RWPE2 (cell line): ENCODE data around the gene ARHGAP4.

Experiments
- ATAC-seq: fragments of 200-7000 bp; cut with Tn5 transposase; 3 replicates; pipeline ENCODE4 v1.9.1; 2021; ENCODE audit warnings: low read depth
- DNase-seq: peaks from one replicate; pipeline ENCODE4 v3.0.0-alpha.2; 2020; ENCODE audit warnings: low spot score
- H3K27ac ChIP-seq: fragments of 450-650 bp; 2 replicates; pipeline ENCODE4 v1.5.1; 2017; ENCODE audit warnings: mild to moderate bottlenecking; ENCODE audit not compliant: poor library complexity, severe bottlenecking
- H3K27me3 ChIP-seq: fragments of 250-450 bp; sonication (Bioruptor Pico); 2 replicates; pipeline ENCODE4 v1.5.1; 2021; ENCODE audit warnings: mild to moderate bottlenecking, moderate library complexity; ENCODE audit not compliant: insufficient read depth, poor library complexity, severe bottlenecking
- H3K36me3 ChIP-seq: fragments of 250-450 bp; sonication (Bioruptor Pico); 2 replicates; pipeline ENCODE4 v1.5.1; 2020; ENCODE audit warnings: low read depth, mild to moderate bottlenecking, moderate library complexity
- H3K4me1 ChIP-seq: fragments of 250-450 bp; sonication (Bioruptor Pico); 2 replicates; pipeline ENCODE4 v1.5.1; 2021; ENCODE audit warnings: mild to moderate bottlenecking, moderate library complexity; ENCODE audit not compliant: insufficient read depth, poor library complexity, severe bottlenecking
- H3K4me3 ChIP-seq: fragments of 250-450 bp; sonication (Bioruptor Pico); 2 replicates; pipeline ENCODE4 v1.5.1; 2021; ENCODE audit warnings: mild to moderate bottlenecking, moderate library complexity; ENCODE audit not compliant: severe bottlenecking
- H3K9me3 ChIP-seq: fragments of 250-450 bp; sonication (Bioruptor Pico); 2 replicates; pipeline ENCODE4 v1.5.1; 2021; ENCODE audit warnings: mild to moderate bottlenecking, moderate library complexity; ENCODE audit not compliant: severe bottlenecking
- TF ChIP-seq, protein P1 (sequence below): fragments of 450-650 bp; IDR thresholded peaks from one replicate; pipeline ENCODE4 v1.5.1; 2017; ENCODE audit warnings: mild to moderate bottlenecking, moderate library complexity; ENCODE audit not compliant: poor library complexity, severe bottlenecking

ARHGAP4 gene

DNA sequence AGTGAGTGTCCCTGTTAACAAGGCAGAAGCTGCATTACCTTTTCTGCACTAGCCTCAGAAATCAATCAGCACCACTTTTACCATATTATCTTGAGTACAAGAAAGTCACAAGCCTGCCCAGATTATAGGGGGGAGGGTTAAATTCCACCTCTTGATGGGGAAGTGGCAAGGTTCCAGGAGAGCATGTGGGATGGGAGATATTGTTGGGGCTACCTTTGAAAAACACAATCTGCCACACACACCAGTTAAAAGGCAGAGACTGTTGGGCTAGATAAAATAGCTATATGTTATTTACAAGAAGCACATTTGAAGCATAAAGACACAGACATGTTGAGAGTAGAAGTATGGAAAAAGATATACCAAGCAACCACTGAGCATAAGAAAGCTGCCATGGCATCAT, 28.2 kb downstream of the ARHGAP4 start:
- Histone ChIP-seq H3K36me3 (no peaks in the 10 kb centered on the region), H3K27ac (no peak overlapping the region), H3K4me1 (peaks cover 15% of the 10 kb centered on the region), H3K9me3 (no peaks in the 10 kb centered on the region), H3K27me3 (no peaks in the 10 kb centered on the region), H3K4me3 (no peak overlapping the region)
- ATAC-seq (no peak), DNase-seq (no peak)
- TF ChIP-seq, protein P1, sequence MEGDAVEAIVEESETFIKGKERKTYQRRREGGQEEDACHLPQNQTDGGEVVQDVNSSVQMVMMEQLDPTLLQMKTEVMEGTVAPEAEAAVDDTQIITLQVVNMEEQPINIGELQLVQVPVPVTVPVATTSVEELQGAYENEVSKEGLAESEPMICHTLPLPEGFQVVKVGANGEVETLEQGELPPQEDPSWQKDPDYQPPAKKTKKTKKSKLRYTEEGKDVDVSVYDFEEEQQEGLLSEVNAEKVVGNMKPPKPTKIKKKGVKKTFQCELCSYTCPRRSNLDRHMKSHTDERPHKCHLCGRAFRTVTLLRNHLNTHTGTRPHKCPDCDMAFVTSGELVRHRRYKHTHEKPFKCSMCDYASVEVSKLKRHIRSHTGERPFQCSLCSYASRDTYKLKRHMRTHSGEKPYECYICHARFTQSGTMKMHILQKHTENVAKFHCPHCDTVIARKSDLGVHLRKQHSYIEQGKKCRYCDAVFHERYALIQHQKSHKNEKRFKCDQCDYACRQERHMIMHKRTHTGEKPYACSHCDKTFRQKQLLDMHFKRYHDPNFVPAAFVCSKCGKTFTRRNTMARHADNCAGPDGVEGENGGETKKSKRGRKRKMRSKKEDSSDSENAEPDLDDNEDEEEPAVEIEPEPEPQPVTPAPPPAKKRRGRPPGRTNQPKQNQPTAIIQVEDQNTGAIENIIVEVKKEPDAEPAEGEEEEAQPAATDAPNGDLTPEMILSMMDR = no peak

DNA sequence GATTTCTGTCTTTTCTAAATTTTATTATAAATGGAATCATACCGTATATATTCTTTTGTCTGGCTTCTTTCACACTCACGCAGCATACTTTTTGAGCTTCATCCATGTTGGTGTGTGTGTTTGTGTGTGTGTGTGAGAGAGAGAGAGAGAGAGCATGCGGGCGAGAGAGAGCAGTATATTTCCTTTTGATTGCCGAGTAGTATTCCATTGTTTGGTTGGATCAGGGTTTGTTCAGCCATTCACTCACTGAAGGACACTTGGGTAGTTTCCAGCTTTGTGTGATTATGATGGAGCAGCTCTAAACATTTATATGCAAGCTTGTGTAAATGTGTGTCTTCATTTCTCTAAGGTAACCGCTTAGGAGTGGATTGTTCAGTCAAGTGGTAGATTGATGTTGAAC, 36.9 kb downstream of the ARHGAP4 start:
- Histone ChIP-seq H3K4me1 (peaks cover 3% of the 10 kb centered on the region), H3K36me3 (no peaks in the 10 kb centered on the region), H3K27me3 (no peaks in the 10 kb centered on the region), H3K9me3 (no peaks in the 10 kb centered on the region), H3K4me3 (no peak overlapping the region), H3K27ac (no peak overlapping the region)
- ATAC-seq (no peak), DNase-seq (no peak)
- TF ChIP-seq, protein P1 = no peak

GRCh38 chrX:153888344-153888743, 37.7 kb downstream of the ARHGAP4 start:
- Histone ChIP-seq H3K9me3 (no peaks in the 10 kb centered on the region), H3K27ac (no peak overlapping the region), H3K27me3 (no peaks in the 10 kb centered on the region), H3K4me1 (peaks cover 4% of the 10 kb centered on the region), H3K4me3 (no peak overlapping the region), H3K36me3 (no peaks in the 10 kb centered on the region)
- no peak for DNase-seq
- ATAC-seq = no peak
- TF ChIP-seq, protein P1 = no peak

DNA sequence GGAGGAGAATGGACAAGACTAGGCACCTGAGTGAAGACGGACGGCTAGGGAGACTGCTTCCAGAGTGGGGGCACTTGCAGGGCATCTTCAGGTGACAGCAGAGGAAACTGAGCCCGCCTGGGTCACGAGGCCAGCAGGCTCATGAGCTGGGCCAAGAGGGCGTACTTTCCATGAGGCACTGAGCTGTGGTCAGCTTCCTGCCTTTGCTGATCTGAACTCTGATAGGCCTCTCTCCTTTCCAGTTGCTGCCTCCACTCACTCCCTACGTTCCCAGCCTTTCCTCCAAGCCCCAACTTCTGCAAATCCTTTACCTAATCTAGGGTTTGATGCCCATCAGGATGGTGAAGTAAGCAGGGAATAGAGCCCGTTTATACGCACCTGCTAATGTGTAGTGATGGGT, 38.7 kb downstream of the ARHGAP4 start:
- TF ChIP-seq, protein P1 = no peak
- H3K27ac ChIP-seq = no peak overlapping the region

DNA sequence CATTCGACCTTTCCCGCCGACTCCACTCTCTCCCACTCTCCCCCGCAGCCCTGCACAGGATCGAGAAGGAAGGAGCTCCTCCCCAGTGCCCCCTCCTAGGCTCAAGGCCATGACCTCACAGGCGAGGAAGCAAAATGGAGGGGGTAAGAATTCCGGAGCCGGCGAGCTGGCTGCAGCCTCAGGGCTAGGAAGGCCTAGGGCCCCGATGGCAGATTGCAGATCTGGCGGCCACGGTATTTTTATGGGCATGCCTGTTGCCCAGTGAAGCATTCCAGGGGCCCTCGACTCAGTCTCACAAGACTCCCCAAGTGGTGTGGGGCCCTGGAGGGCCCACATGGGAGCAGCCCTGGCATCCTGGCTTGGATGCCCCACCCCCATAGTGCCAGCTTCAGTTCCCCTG, 39.1 kb downstream of the ARHGAP4 start:
- DNase-seq (no peak), ATAC-seq (no peak)
- no peaks in the 10 kb centered on the region for H3K27me3 ChIP-seq
- H3K4me1 ChIP-seq = peaks cover 9% of the 10 kb centered on the region
- TF ChIP-seq, protein P1 = no peak
- no peak overlapping the region for H3K27ac ChIP-seq
- H3K36me3 ChIP-seq = no peaks in the 10 kb centered on the region
- no peaks in the 10 kb centered on the region for H3K9me3 ChIP-seq
- no peak overlapping the region for H3K4me3 ChIP-seq

More for the DNA sequence above, 38.7 kb downstream of the ARHGAP4 start:
- no peaks in the 10 kb centered on the region for H3K27me3 ChIP-seq
- peaks cover 5% of the 10 kb centered on the region for H3K4me1 ChIP-seq
- no peak for ATAC-seq
- no peak overlapping the region for H3K4me3 ChIP-seq
- DNase-seq = no peak
- no peaks in the 10 kb centered on the region for H3K9me3 ChIP-seq
- H3K36me3 ChIP-seq = no peaks in the 10 kb centered on the region
